DMS53 treated with DMSO at 0.1 percent for 48 hours (cell line): ENCODE results near the gene LIFR.
A peak's percentile ranks its signal among the peaks of the same experiment; 100 is the strongest.
"Not testable (repeated sequence)": the region's sequence is repeated elsewhere in the genome, so short reads cannot be mapped to it uniquely, and the experiment has no call there.

Experiments used
- DNase-seq: peaks from one replicate; lab custom pipeline; 2025; ENCODE audit not compliant: unreplicated experiment; lab: John Stamatoyannopoulos, UW

The LIFR gene

GRCh38 chr5:38556599-38557307 lies at the start of gene LIFR:
LIFR (minus strand) TSS chr5:38556646; CDS start chr5:38530647, 25,999 bp downstream.
- DNase-seq: peak; percentile 47

GRCh38 chr5:38605610-38606009 lies 49.2 kb upstream of the LIFR start:
- DNase-seq: no peak

- no peak for DNase-seq
Measured at GRCh38 chr5:38603691-38604090, 47.2 kb upstream of the LIFR start.

- DNase-seq: no peak
Measured at GRCh38 chr5:38602641-38603040, 46.2 kb upstream of the LIFR start.

GRCh38 chr5:38601863-38602298 lies 45.4 kb upstream of the LIFR start:
- DNase-seq: no peak

- DNase-seq: no peak
Measured at GRCh38 chr5:38601133-38601862, 44.9 kb upstream of the LIFR start.

- no peak for DNase-seq
Measured at GRCh38 chr5:38600329-38601045, 44.0 kb upstream of the LIFR start.

GRCh38 chr5:38599751-38600150 lies 43.3 kb upstream of the LIFR start:
- not testable (repeated sequence) for DNase-seq

GRCh38 chr5:38598994-38599617 lies 42.7 kb upstream of the LIFR start:
- peak; percentile 33 for DNase-seq

GRCh38 chr5:38598296-38598993 lies 42.0 kb upstream of the LIFR start:
- no peak for DNase-seq

GRCh38 chr5:38596981-38597380 lies 40.5 kb upstream of the LIFR start:
- DNase-seq: no peak

- no peak for DNase-seq
Measured at GRCh38 chr5:38595132-38595745, 38.8 kb upstream of the LIFR start.

GRCh38 chr5:38593959-38594358 lies 37.5 kb upstream of the LIFR start:
- DNase-seq: no peak

GRCh38 chr5:38591523-38591849 lies 35.0 kb upstream of the LIFR start:
- no peak for DNase-seq

GRCh38 chr5:38590838-38591522 lies 34.5 kb upstream of the LIFR start:
- no peak for DNase-seq

GRCh38 chr5:38589629-38590028 lies 33.2 kb upstream of the LIFR start:
- no peak for DNase-seq

GRCh38 chr5:38585816-38586215 lies 29.4 kb upstream of the LIFR start:
- DNase-seq: no peak

- no peak for DNase-seq
Measured at GRCh38 chr5:38583500-38583899, 27.1 kb upstream of the LIFR start.

- DNase-seq: no peak
Measured at GRCh38 chr5:38582975-38583319, 26.5 kb upstream of the LIFR start.
